Skeletal muscle cell (primary cell): ENCODE measurements around the gene TES.

ENCODE experiments used
- DNase-seq: peaks from one replicate; pipeline ENCODE4 v3.0.0-alpha.2; 2010; ENCODE audit warnings: low read depth
- H3K4me3 ChIP-seq: 2 replicates; pipeline ENCODE4 v1.5.1; 2011; ENCODE audit warnings: low read depth, mild to moderate bottlenecking, control low read depth, low read length, moderate library complexity

Gene TES

GRCh38 chr7:116218051-116218645, 7.8 kb downstream of the TES start:
- DNase-seq, result peak; percentile 61

GRCh38 chr7:116218747-116219146, 8.4 kb downstream of the TES start:
- no peak for DNase-seq
- H3K4me3 ChIP-seq, result no peak overlapping the region

More at GRCh38 chr7:116218051-116218645, 7.8 kb downstream of the TES start:
- H3K4me3 ChIP-seq, result no peak overlapping the region

- H3K4me3 ChIP-seq, result no peak overlapping the region
- no peak for DNase-seq
Observed at GRCh38 chr7:116219288-116219687, 8.9 kb downstream of the TES start.

- DNase-seq, result no peak
- no peak overlapping the region for H3K4me3 ChIP-seq
Observed at GRCh38 chr7:116219834-116220233, 9.5 kb downstream of the TES start.

- no peak overlapping the region for H3K4me3 ChIP-seq
- no peak for DNase-seq
Observed at GRCh38 chr7:116222501-116222900, 12.2 kb downstream of the TES start.

GRCh38 chr7:116223588-116223987, 13.2 kb downstream of the TES start:
- no peak overlapping the region for H3K4me3 ChIP-seq
- DNase-seq, result no peak

GRCh38 chr7:116224492-116225098, 14.3 kb downstream of the TES start:
- no peak overlapping the region for H3K4me3 ChIP-seq
- DNase-seq, result no peak

GRCh38 chr7:116225860-116226259, 15.5 kb downstream of the TES start:
- H3K4me3 ChIP-seq, result no peak overlapping the region
- no peak for DNase-seq

- H3K4me3 ChIP-seq, result no peak overlapping the region
- no peak for DNase-seq
Observed at GRCh38 chr7:116226664-116227063, 16.3 kb downstream of the TES start.

- H3K4me3 ChIP-seq, result no peak overlapping the region
- DNase-seq, result peak; percentile 62
Observed at GRCh38 chr7:116227678-116228239, 17.4 kb downstream of the TES start.

- no peak overlapping the region for H3K4me3 ChIP-seq
- DNase-seq, result no peak
Observed at GRCh38 chr7:116228241-116228640, 17.9 kb downstream of the TES start.

- no peak overlapping the region for H3K4me3 ChIP-seq
- no peak for DNase-seq
Observed at GRCh38 chr7:116229366-116229765, 19.0 kb downstream of the TES start.

- no peak for DNase-seq
- H3K4me3 ChIP-seq, result no peak overlapping the region
Observed at GRCh38 chr7:116230191-116231005, 20.1 kb downstream of the TES start.

- no peak for DNase-seq
- H3K4me3 ChIP-seq, result no peak overlapping the region
Observed at GRCh38 chr7:116231543-116231942, 21.2 kb downstream of the TES start.

GRCh38 chr7:116231949-116232348, 21.6 kb downstream of the TES start:
- no peak overlapping the region for H3K4me3 ChIP-seq
- peak; percentile 52 for DNase-seq

- H3K4me3 ChIP-seq, result no peak overlapping the region
- DNase-seq, result no peak
Observed at GRCh38 chr7:116232350-116232749, 22.0 kb downstream of the TES start.

GRCh38 chr7:116232920-116233319, 22.6 kb downstream of the TES start:
- H3K4me3 ChIP-seq, result no peak overlapping the region
- no peak for DNase-seq

GRCh38 chr7:116234517-116235200, 24.3 kb downstream of the TES start:
- no peak overlapping the region for H3K4me3 ChIP-seq
- no peak for DNase-seq

- no peak for DNase-seq
- H3K4me3 ChIP-seq, result no peak overlapping the region
Observed at GRCh38 chr7:116235380-116235779, 25.0 kb downstream of the TES start.
